Heart right ventricle (tissue), 16 donors: ENCODE data around the gene LRRC40. TPM values are rescaled to one million over a fixed set of nuclear protein-coding genes. Genes with fewer than 3 reads are reported as not detected.

Experiments used
- ATAC-seq, 8 donors: fragments of 200-7000 bp; cut with Tn5 transposase; one replicate each; pipeline ENCODE4 v1.9.1; 2020; ENCODE audit warnings: mild to moderate bottlenecking in 8 of 8, moderate library complexity in 8 of 8, moderate number of reproducible peaks in 1 of 8
- DNase-seq, 2 donors: peaks; one replicate each; pipeline ENCODE4 v3.0.0-alpha.2; 2020
- H3K27ac ChIP-seq, 10 donors: fragments of 200-600 bp; sonication (generic) in 2 of 10; one replicate each; pipeline versions ENCODE4 v1.5.0 to v1.8.0; 2020 to 2022; ENCODE audit warnings: mild to moderate bottlenecking in 3 of 10
- H3K27me3 ChIP-seq, 7 donors: fragments of 200-600 bp; one replicate each; pipeline ENCODE4 v1.8.0; 2021 to 2022; ENCODE audit warnings: mild to moderate bottlenecking in 2 of 7
- H3K36me3 ChIP-seq, 9 donors: fragments of 200-600 bp; sonication (generic) in 1 of 9; one replicate each; pipeline versions ENCODE4 v1.5.0 to v1.8.0; 2020 to 2022; ENCODE audit warnings: mild to moderate bottlenecking in 2 of 9
- H3K4me1 ChIP-seq, 9 donors: fragments of 200-600 bp; sonication (generic) in 1 of 9; one replicate each; pipeline versions ENCODE4 v1.5.0 to v1.8.0; 2020 to 2022; ENCODE audit warnings: mild to moderate bottlenecking in 4 of 9
- H3K4me3 ChIP-seq, 10 donors: fragments of 200-600 bp; sonication (generic) in 2 of 10; one replicate each; pipeline versions ENCODE4 v1.5.0 to v1.8.0; 2020 to 2022; ENCODE audit warnings: mild to moderate bottlenecking in 7 of 10, moderate library complexity in 2 of 10
- H3K9me3 ChIP-seq, 11 donors: fragments of 200-600 bp in 10 of 11; sonication (generic) in 2 of 11; one replicate each; pipeline versions ENCODE4 v1.5.0 to v1.8.0; 2013 to 2022; ENCODE audit warnings: mild to moderate bottlenecking in 2 of 11, control low read depth in 1 of 11, moderate library complexity in 1 of 11
- CTCF ChIP-seq, 9 donors: fragments of 200-600 bp; sonication (generic) in 2 of 9; IDR thresholded peaks; one replicate each; pipeline versions ENCODE4 v1.5.0 to v1.8.0; 2021 to 2022; ENCODE audit warnings: antibody characterized with exemption in 9 of 9, mild to moderate bottlenecking in 5 of 9, moderate library complexity in 1 of 9
- WGBS, 2 donors: extraction: QIAGEN DNeasy Blood & Tissue Kit; methylation state at CpG; one replicate each; pipeline ENCODE4 v1.1.7; 2013; ENCODE audit warnings: inconsistent platforms in 1 of 2; 5-methylcytosine and 5-hydroxymethylcytosine counted together
- intact Hi-C, 10 donors: fragments of 100-400 bp; cut with DNase I; formaldehyde crosslinking; loops; one replicate each; pipeline versions ENCODE4 v1.11.1 to v1.14.2; 2022
- polyA plus RNA-seq, 2 donors: library from polyadenylated mRNA; stranded (reverse); fragments of 200-250 nt; gene quantifications; one replicate each; pipeline ENCODE4 v1.2.3, GENCODE V29; 2013
- total RNA-seq, 10 donors: library from RNA; stranded (reverse); fragmentation: NEBNext Ultra II Directional in 3 of 10; extraction: Animal tissue kit (Norgen Biotek cat#: 25700) in 3 of 10; gene quantifications; one replicate each; pipeline versions ENCODE4 v1.2.1 to v1.2.4, GENCODE V29; 2021 to 2023
- donor health status: Arrhythmogenic right ventricular cardiomyopathy.
- donor health status: ischemic (EF 13 %, LVEDD 7.1; RV severe dilation, severe dysfunction).
- donor health status: healthy with polysubstance abuse.
- donor health status: DM: no; HTN: yes; CAD: no.
- donor health status: DM: no; HTN: no; CAD: no.
- donor health status: ischemic (EF 25% LVEDD 6.9; RV normal size, moderate dysfunction).
- donor health status: ischemic (EF 25% LVEDD 5.7; RV mildly dilated, moderate dysfunction).
- donor health status: healthy.
- donor health status: DM: yes; HTN: yes; CAD: no.
- donor health status: Ischemic cardiomyopathy.
- donor health status: ischemic (EF 35%, LVEDD 5.7; RV mildly dilated, moderate dysfunction).
- donor health status: nonischemic (EF 11% LVEDD 7.7; RV severe dilation, severe dysfunction).
- donor health status: DM: yes; HTN: yes; CAD: no.
- donor health status: PGD.
- donor health status: ischemic (EF 29% LVEDD 5.4; RV normal size, mild dysfunction).
- donor health status: nonischemic (EF 23%, LVEDD 6.1; RV moderate dilation, normal function).

The LRRC40 gene
- total and polyA plus RNA-seq, 12 donors = 6.5 to 12.2 (median 11.1) TPM

- intact Hi-C loops = loop anchor here in 7 of 10 donors (5.0 to 10.0 kb wide), 4 partner anchors 351 to 378 kb away; no protein-coding TSS in a partner anchor
- Histone ChIP-seq H3K9me3 (no peaks in the 10 kb centered on the region), H3K4me3 (no peak overlapping the region), H3K27me3 (no peaks in the 10 kb centered on the region), H3K36me3 (no peaks in the 10 kb centered on the region), H3K4me1 (peaks cover 0 to 10% (median 3%) of the 10 kb centered on the region in 9 donors), H3K27ac (peak overlapping the region in 4 of 10 donors; percentile 3 to 42 (median 12))
- WGBS, 2 donors = 66 to 68% methylated on average over 3 of the region's 3 CpGs
- TF ChIP-seq CTCF (IDR thresholded peaks at IDR 0.05) = no peak
- peak in 7 of 8 donors; percentile 67 to 92 (median 76) for ATAC-seq
- DNase-seq = peak in 1 of 2 donors; percentile 14
Observed at GRCh38 chr1:70134148-70134547, 71.2 kb downstream of the LRRC40 start.

- Histone ChIP-seq H3K27ac (no peak overlapping the region), H3K27me3 (no peaks in the 10 kb centered on the region), H3K4me3 (no peak overlapping the region), H3K9me3 (no peaks in the 10 kb centered on the region), H3K4me1 (no peaks in the 10 kb centered on the region), H3K36me3 (no peaks in the 10 kb centered on the region)
- DNase-seq = no peak
- no peak for ATAC-seq
- TF ChIP-seq CTCF (IDR thresholded peaks at IDR 0.05) = no peak
- intact Hi-C loops = no loop called here
Observed at GRCh38 chr1:70117046-70117445, 88.3 kb downstream of the LRRC40 start.

GRCh38 chr1:70115315-70115714, 90.1 kb downstream of the LRRC40 start:
- Histone ChIP-seq H3K27me3 (peaks cover 0 to under 1% (median 0%) of the 10 kb centered on the region in 7 donors), H3K4me3 (no peak overlapping the region), H3K9me3 (no peaks in the 10 kb centered on the region), H3K4me1 (no peaks in the 10 kb centered on the region), H3K36me3 (no peaks in the 10 kb centered on the region), H3K27ac (no peak overlapping the region)
- 88 to 92% methylated on average over 3 of the region's 3 CpGs for WGBS, 2 donors
- ATAC-seq (no peak), DNase-seq (no peak)
- intact Hi-C loops = no loop called here
- TF ChIP-seq CTCF (IDR thresholded peaks at IDR 0.05) = no peak

GRCh38 chr1:70112838-70113237, 92.5 kb downstream of the LRRC40 start:
- Histone ChIP-seq H3K36me3 (no peaks in the 10 kb centered on the region), H3K4me1 (no peaks in the 10 kb centered on the region), H3K27ac (no peak overlapping the region), H3K9me3 (no peaks in the 10 kb centered on the region), H3K4me3 (no peak overlapping the region), H3K27me3 (peaks cover 0 to 5% (median 0%) of the 10 kb centered on the region in 7 donors)
- ATAC-seq (no peak), DNase-seq (no peak)
- WGBS, 2 donors = 73 to 81% methylated on average over 5 of the region's 5 CpGs
- intact Hi-C loops = no loop called here
- TF ChIP-seq CTCF (IDR thresholded peaks at IDR 0.05) = no peak
